GM19351 (cell line): ENCODE results near the gene PARK7.

Experiments
- ATAC-seq: cut with Tn5 transposase; IDR thresholded peaks from one replicate; pipeline ENCODE4 v1.9.1; 2021; ENCODE audit warnings: mild to moderate bottlenecking, moderate library complexity; ENCODE audit not compliant: unreplicated experiment

PARK7 gene

DNA sequence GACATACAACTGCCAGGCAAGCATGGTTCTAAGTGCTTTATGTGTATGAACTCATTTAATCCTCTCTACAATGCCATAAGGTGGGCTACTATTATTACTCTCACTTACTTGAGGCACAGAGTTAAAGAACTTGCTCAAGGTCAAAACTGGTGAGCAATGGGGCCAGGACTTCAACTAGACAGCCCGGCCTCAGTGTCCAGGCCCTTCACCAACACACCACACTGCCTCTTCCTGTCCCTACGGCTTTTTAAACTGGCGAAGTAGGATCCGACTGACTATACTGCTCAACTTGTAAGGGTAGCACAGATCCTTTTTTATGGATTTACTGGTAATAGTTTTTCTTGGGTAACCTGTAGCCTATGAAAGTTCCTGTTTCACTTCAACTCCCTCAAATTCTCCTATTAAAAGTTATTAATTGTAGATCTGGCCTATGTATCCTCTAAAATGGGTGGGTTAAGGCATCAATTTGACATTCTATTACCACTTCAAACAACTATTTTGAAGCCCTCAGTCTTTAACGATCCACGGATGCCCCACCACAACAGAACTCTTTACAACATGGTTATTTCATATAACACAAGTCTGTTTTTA lies 60.3 kb downstream of the PARK7 start:
- no peak for ATAC-seq

DNA sequence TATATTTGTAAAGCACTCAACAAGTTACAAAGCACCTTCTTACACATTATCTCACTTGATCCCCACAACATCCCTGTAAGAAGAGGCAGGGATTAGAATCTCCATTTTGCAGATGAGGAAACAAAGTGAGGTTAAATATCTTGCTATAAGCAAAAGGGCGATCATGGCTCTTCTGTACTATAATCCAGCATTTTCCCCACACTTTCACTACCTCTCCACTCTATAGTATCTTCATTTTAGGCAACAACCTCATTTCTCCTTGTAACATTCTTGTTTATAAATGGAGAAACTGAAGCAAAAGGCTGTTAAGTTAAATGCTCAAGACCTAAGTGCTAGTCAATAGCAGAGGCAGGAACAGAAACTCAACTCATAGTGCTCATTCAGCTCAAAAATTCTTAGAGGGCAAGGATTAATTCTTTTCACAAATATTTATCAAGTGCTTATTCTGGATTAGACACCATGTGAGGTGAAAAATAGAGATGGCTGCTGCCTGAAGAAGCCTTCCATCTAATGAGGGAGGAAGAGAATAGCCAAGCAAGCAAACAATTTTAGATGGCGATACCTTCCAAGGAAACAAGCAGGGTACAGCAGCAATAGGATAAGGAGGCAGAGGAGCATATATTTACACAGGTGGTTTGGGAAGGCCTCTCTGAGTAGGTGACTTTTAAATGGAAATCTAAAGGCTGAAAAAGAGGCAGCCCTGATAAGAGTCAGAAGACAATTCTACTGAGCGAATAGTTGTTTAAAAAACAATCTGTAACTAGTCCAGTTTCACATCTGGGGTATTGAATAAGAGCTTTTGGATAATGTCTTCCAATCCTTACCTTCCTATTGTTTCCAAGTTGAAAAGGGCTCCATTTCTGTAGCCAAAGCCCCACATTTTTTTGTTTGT lies 61.1 kb downstream of the PARK7 start:
- ATAC-seq = no peak

DNA sequence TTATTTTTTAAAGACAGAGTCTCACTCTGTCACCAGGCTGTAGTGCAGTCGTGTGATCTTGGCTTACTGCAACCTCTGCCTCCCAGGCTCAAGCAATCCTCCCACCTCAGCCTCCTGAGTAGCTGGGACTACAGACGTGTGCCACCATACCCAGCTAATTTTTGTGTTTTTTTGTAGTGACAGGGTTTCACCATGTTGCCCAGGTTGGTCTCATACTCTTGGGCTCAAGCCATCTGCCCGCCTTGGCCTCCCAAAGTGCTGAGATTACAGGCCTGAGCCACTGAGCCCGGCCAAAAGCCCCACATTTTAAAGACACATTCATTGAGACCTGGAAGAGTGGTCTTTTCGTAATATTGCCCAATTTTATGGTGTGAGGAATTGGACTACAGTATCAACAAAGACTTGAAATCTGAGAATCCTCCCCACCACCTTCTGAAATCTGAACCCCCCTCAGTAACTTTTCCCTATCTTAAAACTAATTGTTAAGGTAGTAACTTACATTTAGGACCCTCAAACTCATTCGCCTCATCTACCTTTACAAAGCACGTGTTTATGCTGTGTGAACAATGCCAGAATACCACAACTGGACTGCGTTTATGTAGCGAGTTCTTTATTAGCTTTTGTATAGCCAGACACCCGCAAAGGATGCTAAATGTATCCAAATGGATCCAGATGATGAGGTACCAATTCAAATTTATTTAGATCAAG lies 61.9 kb downstream of the PARK7 start:
- no peak for ATAC-seq

DNA sequence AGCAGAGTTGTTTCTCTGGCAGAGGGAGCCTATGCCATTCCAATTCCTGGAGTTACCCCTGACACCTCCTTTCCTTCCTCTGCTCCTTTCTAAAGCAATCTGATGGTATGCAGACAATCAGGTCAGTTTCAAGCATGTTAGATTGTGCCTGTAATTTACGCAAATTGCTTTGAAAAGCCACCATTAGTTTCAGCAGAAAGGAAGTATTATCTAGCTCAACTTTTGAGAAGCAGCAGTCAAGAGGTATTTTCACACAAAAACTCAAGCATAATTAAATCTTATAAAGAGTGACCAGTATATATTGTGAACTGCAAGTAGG lies 62.4 kb downstream of the PARK7 start:
- ATAC-seq = no peak

DNA sequence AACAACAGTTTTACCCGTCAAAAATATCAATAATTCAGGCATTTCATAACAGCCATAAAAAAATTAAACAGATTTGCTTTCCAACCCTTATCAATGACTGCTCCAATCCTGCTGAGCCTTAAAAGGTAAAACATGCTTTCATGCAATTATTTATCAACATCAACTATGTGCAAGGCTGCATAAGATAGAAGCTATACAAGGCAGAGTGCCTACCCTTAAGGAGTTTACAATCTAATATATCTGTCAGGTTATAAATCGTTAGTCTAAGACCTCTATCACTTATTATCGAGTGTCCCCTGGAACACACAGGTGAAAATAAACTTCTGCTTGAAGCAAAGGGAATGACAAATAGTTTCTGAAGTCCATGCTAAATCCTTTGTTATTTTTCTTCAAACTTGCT lies 62.8 kb downstream of the PARK7 start:
- ATAC-seq = no peak

DNA sequence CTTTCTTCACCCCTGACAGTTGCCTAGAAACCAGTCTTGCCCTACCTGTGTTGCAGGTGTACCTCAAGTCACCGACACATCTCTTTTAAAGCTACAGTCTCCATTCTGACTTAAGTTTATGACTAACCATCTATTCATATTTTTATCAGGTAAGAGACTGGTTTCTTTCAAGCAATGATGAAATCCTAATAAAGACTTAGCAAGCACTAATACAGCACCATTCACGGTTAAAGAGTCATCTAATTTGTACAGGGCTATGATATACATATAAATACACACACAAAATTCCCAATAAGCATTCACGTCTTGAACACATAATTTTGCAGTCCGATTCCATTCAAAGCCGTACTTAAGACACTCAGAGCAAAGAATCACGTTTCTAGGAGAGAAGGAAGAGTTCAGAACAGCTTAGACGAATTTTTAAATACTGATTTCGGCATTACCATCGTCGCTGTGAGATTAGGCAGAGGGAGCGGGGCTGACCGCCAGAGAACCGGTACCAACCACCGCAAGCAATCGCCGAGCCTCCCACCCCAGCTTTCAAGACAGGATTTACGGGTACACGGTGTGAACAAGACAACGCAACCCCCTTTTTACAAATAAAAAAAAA lies 63.7 kb downstream of the PARK7 start:
- no peak for ATAC-seq

DNA sequence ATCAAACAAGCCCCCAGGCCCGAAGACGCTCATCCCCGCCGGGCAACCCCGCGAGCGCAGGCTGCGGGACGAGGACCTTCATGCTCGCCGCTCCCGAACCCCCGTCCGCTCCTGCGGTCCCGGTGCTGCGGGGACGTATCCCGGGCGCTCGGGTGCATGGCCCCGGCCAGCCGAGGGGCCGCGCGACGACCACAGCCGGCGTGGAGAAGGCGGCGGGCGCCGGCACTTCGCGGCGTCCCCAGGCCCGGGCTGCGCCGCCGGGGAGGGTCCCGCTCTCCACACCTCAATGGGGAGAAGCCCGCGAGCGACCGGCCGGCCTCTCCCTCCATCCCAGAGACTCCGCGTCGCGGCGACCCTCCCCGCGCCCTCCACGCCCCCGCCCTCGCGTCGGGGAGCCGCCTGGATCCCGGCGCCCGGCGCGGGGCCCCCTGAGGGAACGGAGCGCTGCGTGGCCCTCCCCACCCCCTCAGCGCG lies 64.2 kb downstream of the PARK7 start:
- peak; percentile 19 for ATAC-seq

DNA sequence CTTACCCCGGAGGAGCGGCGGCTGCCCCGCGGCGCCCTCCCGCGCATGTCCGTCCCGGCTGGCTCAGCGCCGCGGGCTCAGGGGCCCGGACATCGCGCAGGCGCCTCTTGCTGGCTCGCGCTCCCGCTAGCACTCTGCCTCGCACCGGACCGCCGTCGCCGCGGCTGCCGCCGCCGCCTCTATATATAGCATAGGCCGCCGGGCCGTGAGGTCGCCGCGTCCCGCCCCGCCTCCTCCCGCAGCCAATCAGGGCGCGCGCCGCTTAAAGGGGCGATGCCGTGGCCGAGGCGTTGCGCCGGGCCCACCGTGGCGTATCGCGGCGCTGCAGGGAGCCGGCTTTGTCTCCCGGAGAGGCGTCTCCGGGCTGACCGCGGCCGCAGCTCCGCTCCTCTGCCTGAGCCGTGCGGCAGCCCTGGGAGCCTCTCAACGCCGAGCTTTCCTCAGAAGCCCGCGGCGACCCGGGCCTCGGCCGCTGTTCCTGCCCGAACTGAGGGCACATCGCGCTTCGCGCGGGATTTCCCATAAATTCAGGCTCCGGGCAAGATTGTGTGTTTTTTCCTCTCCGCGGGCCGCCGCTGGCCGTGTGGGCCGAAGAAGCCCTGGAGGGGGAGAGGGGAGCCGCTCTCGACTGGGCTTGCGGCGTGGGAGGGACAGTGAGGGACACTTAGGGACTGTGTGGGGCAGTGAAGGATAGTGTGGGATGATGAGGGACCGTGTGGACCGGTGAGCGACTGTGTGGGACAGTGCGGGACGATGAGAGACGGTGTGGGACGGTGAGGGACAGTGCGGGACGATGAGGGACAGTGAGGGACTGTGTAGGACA lies 64.9 kb downstream of the PARK7 start, which contains the start of gene ERRFI1:
TSS of gene ERRFI1 (minus strand) at position 157 of the 823 bp plus-strand sequence. CDS start 10,690 bp downstream, outside the sequence.
- ATAC-seq = peak; percentile 83

DNA sequence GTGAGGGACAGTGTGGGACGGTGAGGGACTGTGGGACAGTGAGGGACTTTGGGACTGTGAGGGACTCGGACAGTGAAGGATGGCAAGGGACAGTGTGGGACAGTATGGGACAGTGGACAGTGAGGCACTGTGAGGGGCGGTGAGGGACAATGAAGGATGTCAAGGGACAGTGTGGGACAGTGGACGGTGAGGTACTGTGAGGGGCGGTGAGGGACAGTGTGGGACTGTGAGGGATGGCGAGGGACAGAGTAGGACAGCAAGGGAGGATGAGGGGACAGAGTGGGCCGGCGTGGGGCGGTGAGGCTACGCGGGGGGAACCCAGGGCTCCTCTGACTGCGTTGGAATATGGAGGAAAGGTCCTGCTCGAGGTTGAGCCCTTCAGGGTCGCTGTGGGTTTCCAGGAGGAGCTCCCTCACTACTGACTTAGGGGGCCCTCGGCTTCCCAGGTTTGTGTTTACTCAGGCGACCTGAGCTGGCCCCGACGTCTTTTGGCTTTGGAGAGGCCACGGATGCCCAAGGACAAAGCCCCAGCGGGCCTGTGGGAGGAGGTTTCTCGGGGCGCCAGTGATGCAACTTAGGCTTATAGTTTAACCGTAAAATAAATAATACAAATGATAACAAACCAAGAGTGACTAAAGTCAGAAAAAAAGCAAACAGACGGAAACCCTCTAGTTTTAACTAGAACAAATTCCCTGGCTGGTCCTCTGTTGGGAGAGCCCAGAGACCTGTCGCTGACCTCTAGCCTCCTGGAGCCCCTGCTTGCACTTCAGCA lies 65.7 kb downstream of the PARK7 start:
- no peak for ATAC-seq

DNA sequence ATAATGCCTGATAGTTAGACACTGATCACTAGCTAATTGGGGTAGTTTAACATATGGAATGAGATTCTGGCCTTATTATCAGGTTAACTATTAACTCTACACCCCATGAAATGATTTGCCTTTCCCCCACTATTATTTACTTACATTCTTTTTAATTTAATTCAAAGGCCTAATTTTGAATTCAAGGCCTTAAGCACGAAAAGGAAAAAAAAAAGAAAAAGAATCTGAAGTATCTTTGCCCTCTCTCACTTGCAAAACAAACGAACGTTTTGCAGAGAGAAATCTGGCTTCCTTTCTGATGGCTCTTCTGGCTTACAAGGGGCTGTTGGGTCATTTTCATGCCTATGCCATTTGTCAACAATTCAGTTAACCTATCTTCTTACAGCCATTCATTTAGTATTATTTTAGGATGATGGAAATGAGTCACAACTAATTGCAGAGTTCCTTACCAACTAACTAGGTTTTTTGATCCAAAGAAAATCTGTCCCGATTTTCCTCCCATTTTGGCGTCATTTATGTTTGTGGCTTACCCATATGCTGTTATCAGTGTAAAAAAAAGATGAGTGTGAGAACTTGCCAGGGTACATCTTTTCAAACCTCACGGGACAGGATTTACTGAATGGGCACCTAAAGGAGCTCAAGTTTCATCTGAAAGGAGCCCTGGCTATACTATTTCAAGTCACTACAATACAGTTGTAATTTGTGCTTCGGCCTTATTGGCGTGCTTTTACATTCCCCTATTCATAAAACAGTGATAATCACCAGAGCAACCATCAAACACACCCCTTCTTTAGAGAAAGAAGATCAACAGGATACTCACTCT lies 66.4 kb downstream of the PARK7 start:
- no peak for ATAC-seq

DNA sequence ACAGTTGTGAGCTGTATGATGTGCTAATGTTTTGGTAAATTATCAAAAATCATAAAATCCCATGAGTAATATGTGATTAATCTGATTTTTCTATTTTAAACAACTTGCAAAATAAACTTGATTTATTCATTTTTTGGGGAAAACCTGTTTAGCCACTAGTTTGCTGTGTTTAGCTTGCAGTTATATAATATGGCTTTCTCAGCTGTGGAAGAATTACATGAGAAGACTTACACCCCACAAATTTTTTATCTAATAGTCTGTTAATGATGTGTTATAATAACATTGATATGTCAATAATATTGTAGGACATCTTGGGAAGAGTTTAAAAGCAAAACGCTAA lies 67.0 kb downstream of the PARK7 start:
- ATAC-seq = no peak

DNA sequence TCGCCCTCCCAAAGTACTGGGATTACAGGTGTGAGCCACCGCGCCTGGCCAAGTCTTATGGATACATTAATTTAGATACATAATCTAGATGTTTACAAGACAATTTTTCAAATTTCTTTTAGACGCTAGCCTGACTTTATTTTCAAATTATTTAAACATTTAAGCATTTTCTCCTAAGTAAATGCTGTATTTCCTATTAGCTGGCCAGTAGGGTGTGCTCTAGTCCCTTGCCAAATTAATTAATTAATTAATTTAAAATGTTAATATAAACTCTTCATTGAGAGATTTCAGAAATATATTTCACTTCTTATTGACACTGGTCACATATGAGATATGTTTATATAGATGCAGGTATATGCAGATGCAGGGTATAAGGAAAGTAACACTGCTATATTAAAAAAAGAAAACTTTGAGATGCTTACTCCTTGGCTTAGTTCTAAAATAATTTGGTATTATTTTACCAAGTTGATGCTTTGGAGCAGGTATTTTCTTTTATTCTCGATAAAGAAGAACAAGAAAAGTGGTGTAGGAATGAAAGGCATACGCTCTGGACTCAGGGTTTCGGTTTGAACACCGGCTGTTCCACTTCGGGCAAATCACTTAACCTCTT lies 69.8 kb downstream of the PARK7 start:
- ATAC-seq = no peak

DNA sequence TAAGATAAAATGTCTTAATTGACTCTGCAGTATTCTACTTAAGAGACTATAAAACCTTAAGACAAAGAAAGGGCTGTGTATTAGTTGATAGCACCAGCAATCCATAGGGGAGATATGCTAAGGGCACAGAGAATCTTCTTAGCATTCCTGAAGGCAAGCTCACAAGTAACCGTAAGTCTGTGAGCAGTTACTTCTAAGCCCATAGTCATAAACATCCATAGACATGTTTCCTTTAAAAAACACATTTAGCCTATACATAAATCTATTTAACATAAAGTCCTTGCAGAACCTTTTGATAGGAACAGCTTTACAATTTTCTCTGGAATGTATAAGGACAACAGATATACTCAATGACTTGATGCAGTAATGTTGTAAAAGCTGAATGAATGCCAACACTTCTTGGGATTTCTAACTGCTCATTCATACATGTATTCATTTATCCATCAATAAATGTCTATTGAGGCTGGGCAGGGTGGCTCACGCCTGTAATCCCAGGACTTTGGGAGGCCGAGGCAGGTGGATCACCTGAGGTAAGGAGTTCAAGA lies 70.9 kb downstream of the PARK7 start:
- no peak for ATAC-seq

DNA sequence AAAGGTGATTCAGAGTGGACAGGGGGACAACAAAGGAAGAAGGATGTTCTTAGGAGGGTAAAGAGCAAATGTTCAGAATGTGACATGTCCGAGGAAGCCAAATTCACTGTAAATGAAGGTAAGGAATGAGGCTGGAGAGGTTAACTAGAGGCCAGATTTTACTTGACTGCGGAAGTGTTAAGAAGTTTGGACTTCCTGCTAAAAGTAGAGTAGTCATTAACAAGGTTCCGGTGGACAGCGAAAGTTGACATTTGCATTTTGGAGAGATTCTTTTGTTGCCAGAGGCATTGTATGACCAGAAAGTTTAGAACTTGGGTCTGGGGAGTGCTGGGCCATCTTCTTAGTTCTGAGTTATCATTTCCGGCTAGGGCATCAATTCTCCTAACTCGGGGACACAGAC lies 71.8 kb downstream of the PARK7 start:
- ATAC-seq = no peak
